ENCODE measurements around the gene TP53. TPM values are rescaled to one million over a fixed set of nuclear protein-coding genes. Genes with fewer than 3 reads are reported as not detected.
"Not testable (repeated sequence)": the region's sequence is repeated elsewhere in the genome, so short reads cannot be mapped to it uniquely, and the experiment has no call there.

Gene TP53
- total RNA-seq, 4 donors from 2014 or later: 37.2 to 77.2 (median 65.2) TPM

- peak in 1 of 2 donors; percentile 78 for DNase-seq (ENCODE audit: low spot score in 2 of 2)
- Histone ChIP-seq H3K4me1 (peaks cover 14% of the 10 kb centered on the region), H3K36me3 (no peaks in the 10 kb centered on the region), H3K27me3 (no peaks in the 10 kb centered on the region), H3K27ac (no peak overlapping the region), H3K9me3 (no peaks in the 10 kb centered on the region), H3K4me3 (peak overlapping the region; percentile 78)
- WGBS: 81% methylated on average over 7 of the region's 7 CpGs
- TF ChIP-seq POLR2AphosphoS5 (IDR thresholded peaks at IDR 0.05): no peak
- no peak for TF ChIP-seq CTCF (IDR thresholded peaks at IDR 0.05)
- no peak for TF ChIP-seq POLR2A (IDR thresholded peaks at IDR 0.05)
- no peak for TF ChIP-seq EP300 (IDR thresholded peaks at IDR 0.05)
Observed at GRCh38 chr17:7626307-7626706, 61.0 kb downstream of the TP53 start.

GRCh38 chr17:7625749-7626148 lies 61.5 kb downstream of the TP53 start:
- not testable (repeated sequence) for DNase-seq (ENCODE audit: low spot score in 2 of 2); H3K4me3 ChIP-seq; H3K27ac ChIP-seq; H3K9me3 ChIP-seq; H3K27me3 ChIP-seq; H3K36me3 ChIP-seq
- 96% methylated on average over 16 of the region's 16 CpGs for WGBS
- peaks cover 14% of the 10 kb centered on the region for H3K4me1 ChIP-seq

- Histone ChIP-seq H3K36me3 (no peaks in the 10 kb centered on the region), H3K9me3 (no peaks in the 10 kb centered on the region), H3K27me3 (no peaks in the 10 kb centered on the region), H3K27ac (no peak overlapping the region), H3K4me1 (peaks cover 14% of the 10 kb centered on the region), H3K4me3 (no peak overlapping the region)
- WGBS: 88% methylated on average over 5 of the region's 5 CpGs
- TF ChIP-seq EP300 (IDR thresholded peaks at IDR 0.05) (no peak), POLR2A (IDR thresholded peaks at IDR 0.05) (no peak), CTCF (IDR thresholded peaks at IDR 0.05) (no peak), POLR2AphosphoS5 (IDR thresholded peaks at IDR 0.05) (no peak)
- no peak for DNase-seq (ENCODE audit: low spot score in 2 of 2)
Observed at GRCh38 chr17:7623661-7624060, 63.6 kb downstream of the TP53 start.

GRCh38 chr17:7620835-7621234 lies 66.5 kb downstream of the TP53 start:
- DNase-seq (ENCODE audit: low spot score in 2 of 2): no peak
- Histone ChIP-seq H3K9me3 (no peaks in the 10 kb centered on the region), H3K4me1 (no peaks in the 10 kb centered on the region), H3K36me3 (no peaks in the 10 kb centered on the region), H3K4me3 (no peak overlapping the region), H3K27ac (no peak overlapping the region), H3K27me3 (no peaks in the 10 kb centered on the region)
- WGBS: 80% methylated on average over 8 of the region's 8 CpGs
- no peak for TF ChIP-seq EP300 (IDR thresholded peaks at IDR 0.05)
- no peak for TF ChIP-seq POLR2AphosphoS5 (IDR thresholded peaks at IDR 0.05)
- no peak for TF ChIP-seq POLR2A (IDR thresholded peaks at IDR 0.05)
- TF ChIP-seq CTCF (IDR thresholded peaks at IDR 0.05): no peak

GRCh38 chr17:7618608-7619007 lies 68.7 kb downstream of the TP53 start:
- no peaks in the 10 kb centered on the region for H3K27me3 ChIP-seq
- H3K4me3 ChIP-seq: no peak overlapping the region
- no peaks in the 10 kb centered on the region for H3K9me3 ChIP-seq
- WGBS: 88% methylated on average over 5 of the region's 5 CpGs
- TF ChIP-seq EP300 (IDR thresholded peaks at IDR 0.05) (no peak), CTCF (IDR thresholded peaks at IDR 0.05) (no peak), POLR2AphosphoS5 (IDR thresholded peaks at IDR 0.05) (no peak), POLR2A (IDR thresholded peaks at IDR 0.05) (no peak)
- DNase-seq (ENCODE audit: low spot score in 2 of 2): no peak
- H3K36me3 ChIP-seq: no peaks in the 10 kb centered on the region
- no peak overlapping the region for H3K27ac ChIP-seq
- peaks cover 10% of the 10 kb centered on the region for H3K4me1 ChIP-seq

Other genes with a start within 250 kb of the TP53 start
- 10 to 100 TPM; 10.3 to 28.5 (median 12.5) TPM for gene FGF11, start 248.0 kb downstream of the TP53 start, total RNA-seq
- gene CHRNB1, start 242.4 kb downstream of the TP53 start, total RNA-seq: 10 to 100 TPM in 2 of 4 donors, 1 to 10 TPM in 2; 7.3 to 11.3 (median 9.7) TPM
- 10 to 100 TPM; 36.1 to 65.7 (median 45.3) TPM for gene ZBTB4, start 207.9 kb downstream of the TP53 start, total RNA-seq
- not detected for gene SLC35G6, start 206.0 kb downstream of the TP53 start, total RNA-seq
- gene POLR2A, start 203.1 kb downstream of the TP53 start, total RNA-seq: 100 to 1,000 TPM; 104 to 194 (median 140) TPM
- gene TNFSF12, start 138.4 kb downstream of the TP53 start, total RNA-seq: 10 to 100 TPM; 12.7 to 28.4 (median 18.0) TPM
- gene TNFSF13, start 128.7 kb downstream of the TP53 start, total RNA-seq: 10 to 100 TPM in 3 of 4 donors, 1 to 10 TPM in 1; 9.6 to 26.6 (median 15.5) TPM
- 10 to 100 TPM; 40.2 to 53.5 (median 51.6) TPM for gene SENP3, start 125.6 kb downstream of the TP53 start, total RNA-seq
- gene CD68, start 107.9 kb downstream of the TP53 start, total RNA-seq: 10 to 100 TPM in 1 of 4 donors, 1 to 10 TPM in 3; 5.0 to 13.2 (median 9.6) TPM
- gene MPDU1, start 103.6 kb downstream of the TP53 start, total RNA-seq: 100 to 1,000 TPM in 1 of 4 donors, 10 to 100 TPM in 3; 54.3 to 104 (median 86.3) TPM
- gene SOX15, start 97.4 kb downstream of the TP53 start, total RNA-seq: 100 to 1,000 TPM in 2 of 4 donors, 10 to 100 TPM in 2; 68.0 to 140 (median 102) TPM
- 10 to 100 TPM; 21.0 to 25.6 (median 22.5) TPM for gene FXR2, start 72.6 kb downstream of the TP53 start, total RNA-seq
- gene SAT2, start 59.7 kb downstream of the TP53 start, total RNA-seq: 10 to 100 TPM; 28.7 to 58.8 (median 39.9) TPM
- gene SHBG, start 57.4 kb downstream of the TP53 start, total RNA-seq: not detected
- gene ATP1B2, start 36.6 kb downstream of the TP53 start, total RNA-seq: 1 to 10 TPM in 1 of 4 donors, under 1 TPM in 3; 0.49 to 4.2 (median 0.74) TPM
- 1 to 10 TPM; 3.9 to 7.6 (median 5.5) TPM for gene WRAP53, start 987 bp upstream of the TP53 start, total RNA-seq
- gene EFNB3, start 17.7 kb upstream of the TP53 start, total RNA-seq: 1 to 10 TPM; 6.2 to 9.2 (median 9.0) TPM
- under 1 TPM in 2 of 4 donors, not detected in 2; 0.08 to 0.19 TPM for gene DNAH2, start 30.3 kb upstream of the TP53 start, total RNA-seq
- gene KDM6B, start 146.7 kb upstream of the TP53 start, total RNA-seq: 10 to 100 TPM; 21.4 to 31.0 (median 26.7) TPM
- 1 to 10 TPM; 4.2 to 7.6 (median 5.1) TPM for gene TMEM88, start 167.6 kb upstream of the TP53 start, total RNA-seq
- gene NAA38, start 170.1 kb upstream of the TP53 start, total RNA-seq: 10 to 100 TPM; 46.2 to 90.6 (median 47.6) TPM
- gene CYB5D1, start 170.5 kb upstream of the TP53 start, total RNA-seq: 10 to 100 TPM in 1 of 4 donors, 1 to 10 TPM in 3; 7.1 to 10.8 (median 9.8) TPM
- 10 to 100 TPM; 42.1 to 76.0 (median 67.7) TPM for gene CHD3, start 201.3 kb upstream of the TP53 start, total RNA-seq
- 10 to 100 TPM; 51.1 to 66.3 (median 57.3) TPM for gene RNF227, start 228.8 kb upstream of the TP53 start, total RNA-seq
- gene KCNAB3, start 242.4 kb upstream of the TP53 start, total RNA-seq: 1 to 10 TPM in 3 of 4 donors, not detected in 1; 1.9 to 7.5 (median 2.4) TPM
- 10 to 100 TPM; 39.4 to 64.1 (median 46.2) TPM for gene TRAPPC1, start 244.5 kb upstream of the TP53 start, total RNA-seq
- gene CNTROB, start 244.7 kb upstream of the TP53 start, total RNA-seq: 10 to 100 TPM; 23.7 to 57.0 (median 30.8) TPM